OCI-LY1 (cell line): ENCODE results near the gene AP4S1.

Experiments used
- H2AFZ ChIP-seq: fragments of 200-600 bp; sonication (generic), shearing (Covaris generic); 2 replicates; pipeline ENCODE4 v1.6.0; 2014; ENCODE audit warnings: antibody characterized with exemption, mild to moderate bottlenecking, low read length
- H3F3A ChIP-seq: fragments of 200-600 bp; sonication (generic), shearing (Covaris generic); 2 replicates; pipeline ENCODE4 v1.6.0; 2014; ENCODE audit warnings: mild to moderate bottlenecking, antibody characterized with exemption, low read length, moderate library complexity; ENCODE audit not compliant: insufficient read depth
- H3K27ac ChIP-seq: fragments of 200-600 bp; sonication (generic); 2 replicates; pipeline ENCODE4 v1.5.1; 2014; ENCODE audit warnings: low read length, mixed run types, mild to moderate bottlenecking, low read depth; ENCODE audit not compliant: poor library complexity, severe bottlenecking
- H3K27me3 ChIP-seq: fragments of 200-600 bp; sonication (generic); 2 replicates; pipeline ENCODE4 v1.6.0; 2014; ENCODE audit warnings: antibody characterized with exemption, mild to moderate bottlenecking, low read length, moderate library complexity; ENCODE audit not compliant: insufficient read depth
- H3K36me3 ChIP-seq: fragments of 200-600 bp; sonication (generic); 2 replicates; pipeline ENCODE4 v1.6.1; 2014; ENCODE audit warnings: mild to moderate bottlenecking, antibody characterized with exemption, low read length, moderate library complexity, mixed read lengths; ENCODE audit not compliant: insufficient read depth
- H3K4me1 ChIP-seq: fragments of 200-600 bp; sonication (generic); 2 replicates; pipeline ENCODE4 v1.5.1; 2014; ENCODE audit warnings: mild to moderate bottlenecking, low read length, moderate library complexity; ENCODE audit not compliant: insufficient read depth, severe bottlenecking
- H3K4me2 ChIP-seq: fragments of 200-600 bp; sonication (generic), shearing (Covaris generic); 2 replicates; pipeline ENCODE4 v1.6.1; 2014; ENCODE audit warnings: low read length
- H3K4me3 ChIP-seq: fragments of 200-600 bp; sonication (generic); 2 replicates; pipeline ENCODE4 v1.5.1; 2014; ENCODE audit warnings: low read length, low read depth, mild to moderate bottlenecking, mixed read lengths; ENCODE audit not compliant: poor library complexity, severe bottlenecking
- H3K79me2 ChIP-seq: fragments of 200-600 bp; shearing (Covaris generic); 2 replicates; pipeline ENCODE4 v1.6.1; 2016; ENCODE audit warnings: mixed run types, low read length, mixed read lengths; ENCODE audit not compliant: insufficient read depth
- H3K9ac ChIP-seq: fragments of 200-600 bp; sonication (generic), shearing (Covaris generic); 2 replicates; pipeline ENCODE4 v1.6.1; 2014; ENCODE audit warnings: mild to moderate bottlenecking, low read length, mixed read lengths
- H3K9me2 ChIP-seq: fragments of 200-600 bp; sonication (generic), shearing (Covaris generic); 2 replicates; pipeline ENCODE4 v1.6.1; 2014; ENCODE audit warnings: low read depth, mild to moderate bottlenecking, low read length, mixed read lengths
- H3K9me3 ChIP-seq: fragments of 200-600 bp; shearing (Covaris generic); 2 replicates; pipeline ENCODE4 v1.6.1; 2014; ENCODE audit warnings: low read length, mixed read lengths
- H4K20me1 ChIP-seq: fragments of 200-600 bp; sonication (generic), shearing (Covaris generic); 2 replicates; pipeline ENCODE4 v1.6.0; 2016; ENCODE audit warnings: mild to moderate bottlenecking, low read length; ENCODE audit not compliant: insufficient read depth
- EZH2 ChIP-seq: fragments of 200-600 bp; sonication (generic), shearing (Covaris generic); IDR thresholded peaks from 2 replicates; pipeline ENCODE4 v1.8.0; 2017; ENCODE audit warnings: borderline replicate concordance, mixed run types, mild to moderate bottlenecking, antibody characterized with exemption, low read length, moderate library complexity, mixed read lengths
- TF ChIP-seq, protein P1 (sequence below): fragments of 200-600 bp; sonication (generic), shearing (Covaris generic); IDR thresholded peaks from 2 replicates; pipeline ENCODE4 v1.5.1; 2017; ENCODE audit warnings: mild to moderate bottlenecking, antibody characterized with exemption, low read length, moderate library complexity, mixed read lengths

The AP4S1 gene

DNA sequence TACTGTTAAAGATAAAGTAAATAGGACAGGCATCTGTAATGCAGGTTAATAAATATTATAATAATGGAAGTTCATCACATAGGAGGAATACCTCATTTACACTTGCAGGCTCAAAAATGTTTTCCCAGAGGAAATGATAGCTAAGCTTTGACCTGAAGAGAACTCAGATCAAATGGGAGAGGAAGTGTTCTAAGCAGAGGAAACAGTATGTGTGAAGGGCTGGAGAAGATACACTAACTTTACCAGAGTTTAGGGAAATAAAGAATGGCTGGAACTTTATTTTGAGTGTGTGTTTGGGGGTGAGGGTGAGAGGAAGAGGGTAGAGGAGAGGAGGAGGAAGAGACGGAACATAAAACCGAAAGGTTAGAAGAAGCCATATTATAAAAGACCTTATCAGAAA, 34.0 kb upstream of the AP4S1 start:
- Histone ChIP-seq H3K9me3 (no peaks in the 10 kb centered on the region), H3K4me2 (no peak overlapping the region), H3K27ac (no peak overlapping the region), H3K27me3 (no peaks in the 10 kb centered on the region), H4K20me1 (no peaks in the 10 kb centered on the region), H2AFZ (no peak overlapping the region), H3K4me1 (peaks cover 21% of the 10 kb centered on the region), H3K9me2 (no peaks in the 10 kb centered on the region), H3F3A (no peaks in the 10 kb centered on the region), H3K36me3 (0 out of 2 replicates have a peak, but pooled peaks cover 3% of the 10 kb centered on the region), H3K4me3 (no peak overlapping the region), H3K79me2 (peaks cover 76% of the 10 kb centered on the region), H3K9ac (no peak overlapping the region)
- TF ChIP-seq EZH2, result no peak
- TF ChIP-seq, protein P1, sequence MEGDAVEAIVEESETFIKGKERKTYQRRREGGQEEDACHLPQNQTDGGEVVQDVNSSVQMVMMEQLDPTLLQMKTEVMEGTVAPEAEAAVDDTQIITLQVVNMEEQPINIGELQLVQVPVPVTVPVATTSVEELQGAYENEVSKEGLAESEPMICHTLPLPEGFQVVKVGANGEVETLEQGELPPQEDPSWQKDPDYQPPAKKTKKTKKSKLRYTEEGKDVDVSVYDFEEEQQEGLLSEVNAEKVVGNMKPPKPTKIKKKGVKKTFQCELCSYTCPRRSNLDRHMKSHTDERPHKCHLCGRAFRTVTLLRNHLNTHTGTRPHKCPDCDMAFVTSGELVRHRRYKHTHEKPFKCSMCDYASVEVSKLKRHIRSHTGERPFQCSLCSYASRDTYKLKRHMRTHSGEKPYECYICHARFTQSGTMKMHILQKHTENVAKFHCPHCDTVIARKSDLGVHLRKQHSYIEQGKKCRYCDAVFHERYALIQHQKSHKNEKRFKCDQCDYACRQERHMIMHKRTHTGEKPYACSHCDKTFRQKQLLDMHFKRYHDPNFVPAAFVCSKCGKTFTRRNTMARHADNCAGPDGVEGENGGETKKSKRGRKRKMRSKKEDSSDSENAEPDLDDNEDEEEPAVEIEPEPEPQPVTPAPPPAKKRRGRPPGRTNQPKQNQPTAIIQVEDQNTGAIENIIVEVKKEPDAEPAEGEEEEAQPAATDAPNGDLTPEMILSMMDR, result no peak

DNA sequence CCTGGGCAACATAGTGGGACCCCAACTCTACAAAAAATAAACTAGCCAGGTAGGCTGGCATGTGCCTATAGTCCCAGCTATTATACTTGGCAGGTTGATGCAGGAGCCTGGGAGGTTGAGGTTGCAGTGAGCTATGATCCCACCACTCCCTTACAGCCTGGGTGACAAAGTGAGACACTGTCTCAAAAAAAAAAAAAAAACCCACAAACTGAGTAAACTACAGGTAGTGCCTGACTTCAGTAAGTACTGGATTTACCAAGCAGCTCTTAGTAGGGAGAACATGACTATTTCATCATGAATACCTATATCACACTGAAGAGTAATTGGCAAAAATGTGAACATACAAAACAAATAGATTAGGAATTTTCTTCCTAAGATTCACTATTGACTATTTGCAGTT, 32.4 kb upstream of the AP4S1 start:
- H4K20me1 ChIP-seq, result no peaks in the 10 kb centered on the region
- peaks cover 79% of the 10 kb centered on the region for H3K79me2 ChIP-seq
- H2AFZ ChIP-seq, result no peak overlapping the region
- H3K4me1 ChIP-seq, result peaks cover 16% of the 10 kb centered on the region
- H3F3A ChIP-seq, result no peaks in the 10 kb centered on the region
- no peak overlapping the region for H3K4me3 ChIP-seq
- no peaks in the 10 kb centered on the region for H3K27me3 ChIP-seq
- peaks cover 16% of the 10 kb centered on the region for H3K36me3 ChIP-seq
- no peaks in the 10 kb centered on the region for H3K9me2 ChIP-seq
- no peak overlapping the region for H3K27ac ChIP-seq
- peaks cover 5% of the 10 kb centered on the region for H3K9me3 ChIP-seq
- TF ChIP-seq, protein P1, result no peak
- TF ChIP-seq EZH2, result no peak
- no peak overlapping the region for H3K9ac ChIP-seq
- no peak overlapping the region for H3K4me2 ChIP-seq

GRCh38 chr14:30994681-30995620, 30.5 kb upstream of the AP4S1 start:
- Histone ChIP-seq H3F3A (no peaks in the 10 kb centered on the region), H3K27ac (no peak overlapping the region), H3K36me3 (peaks cover 35% of the 10 kb centered on the region), H2AFZ (no peak overlapping the region), H3K9ac (no peak overlapping the region), H3K9me3 (peaks cover 18% of the 10 kb centered on the region), H3K9me2 (no peaks in the 10 kb centered on the region), H3K79me2 (peaks cover 86% of the 10 kb centered on the region), H3K27me3 (no peaks in the 10 kb centered on the region), H4K20me1 (no peaks in the 10 kb centered on the region; the same call in 1 of the 2 replicates), H3K4me1 (peaks cover 16% of the 10 kb centered on the region), H3K4me2 (no peak overlapping the region), H3K4me3 (no peak overlapping the region)
- no peak for TF ChIP-seq EZH2
- TF ChIP-seq, protein P1, result no peak
